HG03103 (cell line): ENCODE results near the gene ZNF396.

Source experiments
- ATAC-seq: cut with Tn5 transposase; IDR thresholded peaks from one replicate; pipeline ENCODE4 v1.9.1; 2021; ENCODE audit warnings: low read depth; ENCODE audit not compliant: unreplicated experiment

The ZNF396 gene

DNA sequence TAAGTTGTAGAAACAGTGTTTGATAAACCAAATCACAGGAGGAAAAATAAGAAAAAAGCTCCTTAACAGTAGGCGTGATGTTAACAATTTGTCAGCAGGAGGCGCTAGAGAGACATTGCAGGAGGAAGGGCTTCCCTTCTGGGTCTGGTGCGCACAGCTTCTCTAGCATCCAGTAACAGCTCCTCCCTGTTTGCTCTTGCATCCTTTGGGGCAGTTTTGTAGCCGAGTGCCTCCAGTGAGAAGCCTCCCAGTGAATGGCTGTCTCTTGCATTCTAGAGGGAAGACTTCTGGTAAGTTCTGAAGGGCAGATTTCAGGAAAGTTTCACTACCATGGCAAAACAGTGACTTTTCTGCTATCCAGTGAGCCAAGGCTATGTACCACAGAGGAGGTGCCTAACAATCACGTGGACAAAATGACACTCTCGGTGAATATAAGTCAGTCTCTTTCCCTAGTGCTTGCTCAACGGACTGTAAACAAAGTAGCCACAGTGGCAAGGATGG is 9.5 kb upstream of the ZNF396 start:
- ATAC-seq = peak; percentile 85

- ATAC-seq = no peak
Measured at GRCh38 chr18:35383136-35383535, 6.0 kb upstream of the ZNF396 start.

DNA sequence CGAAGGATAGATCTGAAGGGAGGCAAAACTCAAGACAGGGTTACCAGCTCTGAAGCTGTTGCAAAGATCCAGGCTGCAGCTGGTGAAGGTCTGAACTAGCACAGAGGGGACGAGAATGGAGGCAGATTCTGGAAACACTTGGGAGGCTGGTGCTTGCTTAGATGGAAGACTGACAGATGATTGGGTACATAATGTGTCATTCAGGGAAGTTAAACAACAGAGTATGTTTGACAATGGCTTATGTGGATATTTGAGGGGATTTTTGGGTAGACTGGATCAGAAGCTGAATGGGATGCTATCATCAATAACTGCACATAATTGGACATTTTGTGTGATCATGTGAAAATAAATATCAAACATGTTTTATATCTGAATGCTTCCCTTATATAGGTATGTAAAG is 2.3 kb upstream of the ZNF396 start:
- ATAC-seq = no peak

GRCh38 chr18:35378574-35378896 is 1.4 kb upstream of the ZNF396 start:
- ATAC-seq = no peak

- no peak for ATAC-seq
Measured at GRCh38 chr18:35377875-35378573, 887 bp upstream of the ZNF396 start.

DNA sequence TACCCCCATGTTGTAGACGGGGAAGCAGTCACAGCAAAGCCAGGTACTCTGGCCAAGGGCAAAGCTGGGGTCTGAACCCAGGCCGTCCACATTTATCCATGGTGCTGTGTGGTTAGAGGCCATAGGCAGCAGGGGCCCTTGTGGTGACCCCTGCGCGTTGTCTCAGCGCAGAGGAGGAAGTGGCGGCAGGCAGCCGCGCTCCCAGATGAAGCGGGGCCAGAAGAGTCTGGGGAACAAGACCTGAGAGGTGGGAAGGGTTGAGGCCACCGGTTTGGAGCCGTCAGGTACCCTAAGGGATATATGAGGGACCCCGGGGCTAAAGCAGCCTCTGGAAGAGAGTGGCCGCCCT is 770 bp downstream of the ZNF396 start:
- ATAC-seq = peak; percentile 51

- ATAC-seq = no peak
Measured at GRCh38 chr18:35374708-35375107, 2.4 kb downstream of the ZNF396 start.

DNA sequence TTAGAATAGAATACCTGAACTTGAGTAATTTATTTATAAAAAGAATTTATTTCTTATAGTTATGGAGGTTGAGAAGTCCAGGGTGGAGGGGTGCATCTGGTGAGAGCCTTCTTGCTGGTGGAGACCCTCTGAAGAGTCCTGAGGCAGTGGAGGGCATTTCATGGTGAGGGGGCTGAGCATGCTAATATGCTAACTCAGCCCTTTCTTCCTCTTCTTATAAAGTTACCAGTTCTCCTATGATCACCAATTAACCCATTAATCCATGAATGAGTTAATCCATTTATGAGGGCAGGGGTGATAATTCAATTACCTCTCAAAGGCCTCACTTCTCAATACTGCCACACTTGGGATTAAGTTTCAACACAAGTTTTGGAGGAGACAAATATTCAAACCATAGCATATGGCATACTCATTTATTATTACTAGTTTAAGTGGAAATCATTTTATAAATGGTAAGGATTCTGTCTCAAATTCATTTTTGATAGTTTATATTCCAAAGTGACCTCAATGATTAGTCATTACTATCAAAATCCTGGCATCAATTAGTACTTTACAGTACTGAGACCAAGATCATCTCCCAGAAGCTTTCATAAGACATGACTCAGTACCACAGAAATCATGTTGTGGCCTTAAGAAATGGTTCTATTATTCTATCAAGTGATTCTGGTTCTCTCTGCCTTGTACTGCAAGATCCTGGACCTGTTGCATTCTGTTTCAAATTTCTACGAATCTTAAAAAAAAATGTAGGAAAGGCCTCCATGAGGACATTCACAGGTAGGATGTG is 5.5 kb downstream of the ZNF396 start:
- ATAC-seq = no peak

GRCh38 chr18:35369126-35369525 is 8.0 kb downstream of the ZNF396 start:
- no peak for ATAC-seq

GRCh38 chr18:35368595-35368994 is 8.5 kb downstream of the ZNF396 start:
- no peak for ATAC-seq

GRCh38 chr18:35362531-35362930 is 14.6 kb downstream of the ZNF396 start:
- no peak for ATAC-seq

DNA sequence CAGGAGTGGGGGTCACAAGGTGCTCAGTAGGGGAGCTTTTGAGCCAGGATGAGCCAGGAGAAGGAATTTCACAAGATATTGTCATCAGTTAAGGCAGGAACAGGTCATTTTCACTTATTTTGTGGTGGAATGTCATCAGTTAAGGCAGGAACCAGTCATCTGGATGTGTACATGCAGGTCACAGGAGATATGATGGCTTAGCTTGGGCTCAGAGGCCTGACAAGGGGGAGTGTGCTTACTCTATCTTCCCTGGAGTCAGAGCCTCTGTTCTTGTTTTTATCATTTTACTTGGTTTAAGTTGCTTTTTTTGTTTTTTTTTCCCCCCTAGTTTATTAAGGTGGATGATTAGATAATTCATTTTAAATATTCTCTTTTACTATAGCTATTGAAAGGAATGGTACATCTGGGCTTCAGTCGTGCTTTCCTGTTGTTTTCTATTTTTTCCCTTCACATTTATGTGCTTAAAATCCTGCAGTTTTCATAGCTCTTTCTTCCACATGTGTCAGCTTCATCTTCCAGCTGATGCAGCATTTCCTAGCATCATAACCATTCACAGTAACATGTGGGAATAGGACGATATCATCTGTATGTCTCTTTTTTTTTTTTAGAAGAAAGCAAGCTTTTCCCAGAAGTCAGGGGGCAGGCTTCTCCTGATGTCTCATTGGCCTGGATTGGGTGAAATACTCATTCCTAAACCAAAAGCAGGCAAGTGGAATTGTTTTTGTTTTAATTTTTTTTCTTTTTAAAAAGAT is 15.4 kb downstream of the ZNF396 start:
- ATAC-seq = no peak

DNA sequence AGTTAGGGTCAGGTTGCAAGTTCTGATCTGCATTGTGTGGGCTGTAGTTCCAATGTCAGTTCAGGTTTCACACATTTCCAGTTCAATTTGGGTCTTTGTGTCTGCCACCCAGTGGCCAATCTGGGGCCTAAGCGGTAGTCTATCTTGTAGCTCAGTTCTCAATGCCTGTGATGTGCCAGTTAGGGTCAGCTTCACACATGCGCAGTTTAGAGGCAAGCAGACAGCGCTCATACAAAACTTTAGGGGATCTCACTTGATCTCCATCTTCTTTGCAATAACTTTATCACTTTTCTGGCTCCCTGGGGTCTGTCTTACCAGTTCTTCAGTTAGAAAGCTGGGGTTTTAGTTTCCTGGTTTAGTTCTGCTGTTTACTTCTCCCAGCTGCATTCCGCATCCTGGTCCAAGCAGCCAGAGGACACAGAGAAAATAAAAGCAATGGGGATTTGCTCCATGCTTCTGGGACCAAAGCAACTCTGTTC is 22.0 kb downstream of the ZNF396 start:
- ATAC-seq = peak; percentile 100

- no peak for ATAC-seq
Measured at GRCh38 chr18:35352778-35353177, 24.4 kb downstream of the ZNF396 start.

DNA sequence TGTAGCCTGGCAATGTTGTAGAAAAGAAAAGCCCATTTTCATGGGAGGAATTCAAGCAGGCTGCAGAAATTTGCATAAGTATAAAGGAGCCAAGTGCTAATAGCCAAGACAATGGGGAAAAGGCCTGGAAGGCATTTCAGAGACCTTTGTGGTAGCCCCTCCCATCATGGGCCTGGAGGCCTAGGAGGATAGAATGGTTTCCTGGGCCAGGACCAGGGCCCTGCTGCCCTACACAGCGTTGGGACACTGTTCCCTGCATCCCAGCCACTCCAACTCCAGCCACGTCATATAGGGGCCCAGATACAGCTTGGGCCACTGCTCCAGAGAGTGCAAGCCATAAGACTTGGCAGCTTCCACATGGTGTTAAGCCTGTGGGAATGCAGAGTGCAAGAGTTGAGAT is 24.9 kb downstream of the ZNF396 start:
- no peak for ATAC-seq

GRCh38 chr18:35348001-35348400 is 29.1 kb downstream of the ZNF396 start:
- ATAC-seq = no peak

GRCh38 chr18:35345950-35346349 is 31.2 kb downstream of the ZNF396 start:
- no peak for ATAC-seq

DNA sequence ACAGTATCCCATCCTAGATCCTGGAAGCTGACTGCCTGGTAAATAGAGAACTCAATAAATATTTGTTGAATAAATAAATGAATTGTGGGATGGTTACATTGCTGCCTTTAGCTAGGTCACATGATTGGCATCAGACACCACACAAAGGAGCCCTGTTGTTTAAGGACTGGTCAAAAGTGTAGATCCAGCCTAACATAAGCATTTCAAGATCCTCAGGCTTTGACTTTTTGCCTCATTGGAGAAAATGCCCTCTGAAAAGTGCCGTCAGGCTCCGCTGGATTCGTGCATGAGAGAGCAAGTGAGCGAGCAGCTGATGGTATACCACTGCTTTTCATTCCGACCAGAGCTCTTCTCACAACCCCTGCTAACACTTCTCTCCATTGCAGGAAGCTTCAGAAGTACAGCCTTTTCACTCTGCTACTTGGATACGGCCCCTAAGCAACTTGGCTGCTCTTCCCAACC is 31.6 kb downstream of the ZNF396 start:
- no peak for ATAC-seq

DNA sequence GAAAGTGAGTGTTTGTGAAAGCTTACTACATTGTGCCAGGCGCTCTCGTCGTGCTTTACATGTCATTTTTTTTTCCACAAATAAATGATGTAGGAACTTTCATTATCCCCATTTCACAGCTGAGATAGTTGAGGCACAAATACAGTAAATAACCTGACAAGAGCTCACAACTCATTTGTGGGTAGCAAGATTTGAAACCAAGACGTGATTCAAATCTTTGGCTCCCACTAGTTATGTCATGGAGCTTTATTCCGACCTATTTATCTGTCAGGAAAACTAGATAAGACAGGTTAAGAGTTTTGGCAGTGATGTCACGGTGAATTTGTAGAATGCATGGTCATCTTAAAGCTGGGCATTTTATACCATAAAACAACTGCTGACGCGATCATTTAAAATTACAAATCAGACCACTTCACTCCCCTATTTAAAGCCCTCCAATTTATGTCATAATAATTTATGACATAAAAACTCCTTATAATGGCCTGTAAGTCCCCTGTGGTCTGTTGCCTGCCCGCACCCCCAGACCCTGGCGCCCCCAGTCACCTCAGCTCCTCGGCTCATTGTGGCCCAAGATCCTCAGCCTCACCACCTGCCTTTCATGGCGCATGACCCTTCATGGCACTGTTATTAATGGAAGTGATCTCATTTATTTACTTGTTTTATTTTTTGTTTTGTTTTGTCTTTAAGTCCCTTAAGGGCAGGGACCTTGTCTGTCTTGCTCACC is 32.2 kb downstream of the ZNF396 start:
- ATAC-seq = no peak

DNA sequence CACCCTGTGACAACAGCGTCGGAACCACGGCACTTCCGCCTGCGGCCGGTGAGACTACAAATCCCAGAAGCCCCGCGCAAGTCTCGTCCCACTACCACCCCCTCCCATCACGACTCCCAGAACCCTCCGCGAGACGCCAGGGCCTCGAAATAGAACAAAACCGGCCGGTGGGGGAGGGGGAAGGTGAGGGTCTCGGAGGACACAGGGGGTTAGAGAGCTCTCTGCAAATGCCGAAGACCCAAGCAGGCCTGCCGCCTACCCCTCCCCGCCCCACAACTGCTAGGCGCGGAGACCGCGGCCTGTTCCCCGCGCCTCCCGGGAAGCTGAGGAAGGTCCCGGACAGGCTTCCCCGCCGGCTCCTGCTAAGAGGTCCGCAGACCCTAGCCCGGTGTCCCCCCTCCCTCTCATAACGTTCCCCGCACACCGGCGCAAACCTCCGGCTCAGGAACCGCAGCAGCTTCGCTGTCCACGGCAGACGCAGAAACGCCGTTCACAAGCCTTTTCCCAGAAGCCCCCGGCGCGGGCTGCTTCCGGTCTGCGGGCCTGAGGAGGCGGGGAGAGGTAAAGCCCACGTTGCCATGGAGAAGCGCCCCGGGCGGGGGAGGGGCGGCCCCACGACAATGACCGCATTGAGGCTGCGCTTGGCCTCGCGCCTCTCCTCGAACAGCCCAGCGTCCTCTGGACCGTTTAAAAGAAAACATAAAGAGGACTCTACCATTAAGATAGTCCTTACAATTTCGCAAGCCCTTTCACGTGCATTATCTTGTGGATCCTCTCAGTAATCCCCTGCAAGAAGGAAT is 33.0 kb downstream of the ZNF396 start, which contains the start of gene ZNF24:
ZNF24 (minus strand) TSS at position 485 of the 800 bp plus-strand sequence. CDS start 3,770 bp downstream, outside the sequence.
- ATAC-seq = peak; percentile 92
